Mammary epithelial cell (primary cell): ENCODE results near the gene TMCC1.

Source experiments
- EZH2 ChIP-seq: IDR thresholded peaks from 2 replicates; pipeline ENCODE4 v1.6.1; 2012; ENCODE audit warnings: low read length, inconsistent platforms, borderline replicate concordance
- TF ChIP-seq, protein P1 (sequence below), 2 donors: IDR thresholded peaks in 1 of 2; conservative IDR thresholded peaks in 1 of 2; 2 replicates each; pipeline ENCODE4 v1.5.1; 2011 to 2012; ENCODE audit warnings: inconsistent platforms in 2 of 2, low read length in 2 of 2, mild to moderate bottlenecking in 2 of 2, control low read depth in 1 of 2, low read depth in 1 of 2; ENCODE audit not compliant: insufficient read depth in 1 of 2; ENCODE audit errors: extremely low read depth in 1 of 2

- no peak for TF ChIP-seq EZH2
- TF ChIP-seq, protein P1, sequence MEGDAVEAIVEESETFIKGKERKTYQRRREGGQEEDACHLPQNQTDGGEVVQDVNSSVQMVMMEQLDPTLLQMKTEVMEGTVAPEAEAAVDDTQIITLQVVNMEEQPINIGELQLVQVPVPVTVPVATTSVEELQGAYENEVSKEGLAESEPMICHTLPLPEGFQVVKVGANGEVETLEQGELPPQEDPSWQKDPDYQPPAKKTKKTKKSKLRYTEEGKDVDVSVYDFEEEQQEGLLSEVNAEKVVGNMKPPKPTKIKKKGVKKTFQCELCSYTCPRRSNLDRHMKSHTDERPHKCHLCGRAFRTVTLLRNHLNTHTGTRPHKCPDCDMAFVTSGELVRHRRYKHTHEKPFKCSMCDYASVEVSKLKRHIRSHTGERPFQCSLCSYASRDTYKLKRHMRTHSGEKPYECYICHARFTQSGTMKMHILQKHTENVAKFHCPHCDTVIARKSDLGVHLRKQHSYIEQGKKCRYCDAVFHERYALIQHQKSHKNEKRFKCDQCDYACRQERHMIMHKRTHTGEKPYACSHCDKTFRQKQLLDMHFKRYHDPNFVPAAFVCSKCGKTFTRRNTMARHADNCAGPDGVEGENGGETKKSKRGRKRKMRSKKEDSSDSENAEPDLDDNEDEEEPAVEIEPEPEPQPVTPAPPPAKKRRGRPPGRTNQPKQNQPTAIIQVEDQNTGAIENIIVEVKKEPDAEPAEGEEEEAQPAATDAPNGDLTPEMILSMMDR (conservative IDR thresholded peaks at IDR 0.05 in 1 of 2, IDR thresholded peaks at IDR 0.05 in 1 of 2; ENCODE audit: extremely low read depth in 1 of 2, insufficient read depth in 1 of 2, low read depth in 1 of 2, low read length in 2 of 2), result no peak
These were observed 228.3 kb downstream of the TMCC1 start for GRCh38 chr3:129665024-129665768.
